Bronchial epithelial cell (primary cell): ENCODE data around the gene SH3GL2. TPM values are rescaled to one million over a fixed set of nuclear protein-coding genes. Genes with fewer than 3 reads are reported as not detected.

Source experiments
- DNase-seq: peaks from one replicate; pipeline ENCODE4 v3.0.0-alpha.2; 2010; ENCODE audit warnings: low read depth
- FAIRE-seq: peaks from 2 replicates; lab custom pipeline; 2011; peaks lifted over from hg19 to GRCh38; lab: Jason Lieb, UNC
- H3K27me3 ChIP-seq: 2 replicates; pipeline ENCODE4 v1.5.1; 2011; ENCODE audit warnings: low read length; ENCODE audit not compliant: control insufficient read depth, insufficient read depth
- H3K36me3 ChIP-seq: 2 replicates; pipeline ENCODE4 v1.5.1; 2011; ENCODE audit warnings: low read length; ENCODE audit not compliant: control insufficient read depth, insufficient read depth
- H3K4me3 ChIP-seq: 2 replicates; pipeline ENCODE4 v1.5.1; 2011; ENCODE audit warnings: mild to moderate bottlenecking, low read depth, low read length, control low read depth
- total RNA-seq: library from RNA; depleted of rRNA; stranded (reverse); fragments of >200 nt; gene quantifications from 2 replicates; pipeline ENCODE4 v1.2.1, GENCODE V29; 2014
- TF ChIP-seq, protein P1 (sequence below): IDR thresholded peaks from 2 replicates; pipeline ENCODE4 v1.5.1; 2011; ENCODE audit warnings: mild to moderate bottlenecking, moderate library complexity, low read length, control low read depth, inconsistent platforms; ENCODE audit not compliant: insufficient read depth, severe bottlenecking

The SH3GL2 gene
- total RNA-seq, 1 donor from 2014 or later, result not detected

DNA sequence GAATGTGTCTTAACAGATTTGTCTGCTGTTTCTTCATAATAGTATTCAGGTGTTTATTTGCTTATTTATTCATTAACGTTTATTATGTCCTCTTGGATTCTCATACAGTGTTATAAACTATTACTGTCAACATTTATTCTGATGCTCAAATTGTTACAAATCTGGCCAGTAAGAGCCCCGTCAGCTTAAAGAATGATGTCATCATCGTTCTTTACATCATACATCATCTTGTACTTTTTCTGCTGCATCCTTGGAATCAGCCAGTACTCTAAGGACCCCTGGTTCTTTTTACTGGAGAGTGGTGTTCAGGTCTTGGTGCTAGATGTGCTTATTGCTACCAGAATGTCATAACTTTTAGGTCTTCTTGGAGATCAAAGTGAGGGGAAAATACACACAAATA is 86.6 kb downstream of the SH3GL2 start:
- FAIRE-seq, result no peak
- H3K36me3 ChIP-seq, result no peaks in the 10 kb centered on the region
- H3K27me3 ChIP-seq, result no peaks in the 10 kb centered on the region
- DNase-seq, result no peak
- TF ChIP-seq, protein P1, sequence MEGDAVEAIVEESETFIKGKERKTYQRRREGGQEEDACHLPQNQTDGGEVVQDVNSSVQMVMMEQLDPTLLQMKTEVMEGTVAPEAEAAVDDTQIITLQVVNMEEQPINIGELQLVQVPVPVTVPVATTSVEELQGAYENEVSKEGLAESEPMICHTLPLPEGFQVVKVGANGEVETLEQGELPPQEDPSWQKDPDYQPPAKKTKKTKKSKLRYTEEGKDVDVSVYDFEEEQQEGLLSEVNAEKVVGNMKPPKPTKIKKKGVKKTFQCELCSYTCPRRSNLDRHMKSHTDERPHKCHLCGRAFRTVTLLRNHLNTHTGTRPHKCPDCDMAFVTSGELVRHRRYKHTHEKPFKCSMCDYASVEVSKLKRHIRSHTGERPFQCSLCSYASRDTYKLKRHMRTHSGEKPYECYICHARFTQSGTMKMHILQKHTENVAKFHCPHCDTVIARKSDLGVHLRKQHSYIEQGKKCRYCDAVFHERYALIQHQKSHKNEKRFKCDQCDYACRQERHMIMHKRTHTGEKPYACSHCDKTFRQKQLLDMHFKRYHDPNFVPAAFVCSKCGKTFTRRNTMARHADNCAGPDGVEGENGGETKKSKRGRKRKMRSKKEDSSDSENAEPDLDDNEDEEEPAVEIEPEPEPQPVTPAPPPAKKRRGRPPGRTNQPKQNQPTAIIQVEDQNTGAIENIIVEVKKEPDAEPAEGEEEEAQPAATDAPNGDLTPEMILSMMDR, result no peak
- no peak overlapping the region for H3K4me3 ChIP-seq

DNA sequence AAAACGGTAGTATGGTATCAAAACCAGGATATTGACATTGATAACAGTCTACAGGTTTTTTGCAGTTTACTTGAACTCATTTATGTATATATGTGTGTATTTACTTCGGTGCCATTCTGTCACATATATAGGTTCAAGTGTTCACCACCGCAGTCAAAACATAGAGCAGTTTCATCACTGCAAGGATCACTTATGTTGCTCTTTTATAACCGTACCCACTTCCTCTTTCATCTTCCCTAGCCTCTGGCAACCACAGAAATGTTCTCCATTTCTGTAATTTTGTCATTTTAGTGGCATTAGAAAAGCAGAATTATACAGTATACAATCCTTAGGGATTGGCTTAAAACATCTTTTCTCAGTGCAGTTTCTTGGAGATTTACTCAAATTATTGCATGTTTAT is 90.3 kb downstream of the SH3GL2 start:
- DNase-seq (no peak), FAIRE-seq (no peak)
- Histone ChIP-seq H3K27me3 (no peaks in the 10 kb centered on the region), H3K4me3 (no peak overlapping the region), H3K36me3 (no peaks in the 10 kb centered on the region)
- TF ChIP-seq, protein P1, result no peak

DNA sequence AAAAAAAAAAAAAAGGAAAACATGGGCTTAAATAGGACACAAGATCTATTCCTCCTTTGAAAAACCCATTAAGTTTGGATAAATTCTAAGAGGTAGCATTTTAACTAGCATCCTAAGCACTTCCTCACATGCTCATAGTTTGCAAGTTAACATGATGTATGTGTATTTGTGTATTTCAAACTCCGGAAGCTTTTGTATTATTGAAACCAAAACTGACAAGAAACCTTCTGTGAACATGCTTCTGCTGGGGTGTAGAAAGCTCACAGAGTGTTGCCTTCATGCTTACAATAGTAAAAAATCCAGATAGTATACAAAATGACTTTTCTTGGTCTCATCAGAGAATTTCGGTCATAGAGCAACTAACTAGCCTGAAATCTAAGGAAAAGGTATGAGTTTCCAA is 103.8 kb downstream of the SH3GL2 start:
- Histone ChIP-seq H3K36me3 (no peaks in the 10 kb centered on the region), H3K4me3 (no peak overlapping the region), H3K27me3 (no peaks in the 10 kb centered on the region)
- FAIRE-seq (no peak), DNase-seq (no peak)
- TF ChIP-seq, protein P1, result no peak

DNA sequence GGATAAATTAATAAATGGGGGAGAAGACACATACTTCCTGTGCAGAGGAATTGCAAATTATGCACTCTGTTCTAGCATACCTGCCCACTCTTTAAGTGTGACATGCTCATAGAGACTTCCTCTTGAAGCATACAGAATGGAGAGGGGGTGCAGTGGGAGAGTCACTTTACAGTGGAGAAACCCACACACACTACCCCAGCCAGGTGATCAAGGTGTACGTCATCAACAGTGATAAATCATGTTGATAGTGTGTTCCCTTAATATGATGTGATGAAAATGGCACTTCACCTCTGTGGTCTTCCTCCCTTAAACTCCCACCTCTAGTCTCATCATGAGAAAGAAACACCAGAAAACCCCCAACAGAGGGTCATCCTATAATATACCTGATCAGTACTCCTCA is 110.0 kb downstream of the SH3GL2 start:
- no peak for DNase-seq
- H3K4me3 ChIP-seq, result no peak overlapping the region
- TF ChIP-seq, protein P1, result no peak
- no peaks in the 10 kb centered on the region for H3K36me3 ChIP-seq
- FAIRE-seq, result no peak
- no peaks in the 10 kb centered on the region for H3K27me3 ChIP-seq

DNA sequence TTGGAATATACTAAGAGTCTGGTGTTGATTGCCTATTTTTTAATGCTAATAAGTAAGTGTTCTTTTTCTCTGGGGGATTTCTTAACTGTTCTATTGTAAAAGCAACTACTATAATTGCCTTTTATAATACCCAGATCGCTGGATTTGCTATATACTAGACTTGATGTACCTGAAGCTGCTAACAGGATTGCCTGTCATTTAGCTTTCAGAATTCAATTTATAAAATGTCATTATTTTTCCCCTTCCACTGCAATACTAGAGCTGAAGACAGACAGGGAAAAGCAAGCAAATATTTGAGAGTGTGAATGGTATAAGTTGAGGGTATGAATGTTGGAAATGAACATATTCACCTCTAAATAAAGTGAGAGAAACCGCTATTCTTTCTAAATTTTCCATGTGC is 115.5 kb downstream of the SH3GL2 start:
- no peak for FAIRE-seq

DNA sequence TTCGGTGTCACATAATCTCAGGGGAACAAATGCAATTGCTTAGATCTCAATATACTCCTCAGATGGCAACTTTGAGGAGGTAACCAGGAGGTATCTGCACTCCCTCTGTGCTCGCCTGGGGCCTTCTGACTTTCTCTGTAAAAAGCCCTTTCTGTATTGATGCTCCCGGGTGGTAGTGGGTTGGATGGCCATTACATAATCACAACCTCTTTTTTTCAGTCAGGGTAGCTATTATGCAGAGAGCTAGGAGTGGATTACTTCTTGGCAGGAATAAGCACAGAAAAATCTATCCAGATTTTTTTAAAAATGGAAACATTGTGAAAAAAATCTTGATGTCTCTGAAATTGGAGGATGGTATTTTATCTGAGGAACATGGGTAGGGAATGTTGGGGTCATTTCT is 116.6 kb downstream of the SH3GL2 start:
- FAIRE-seq (no peak), DNase-seq (no peak)
- no peaks in the 10 kb centered on the region for H3K27me3 ChIP-seq
- no peak overlapping the region for H3K4me3 ChIP-seq
- no peaks in the 10 kb centered on the region for H3K36me3 ChIP-seq
- TF ChIP-seq, protein P1, result no peak

More for the DNA sequence above, 115.5 kb downstream of the SH3GL2 start:
- no peaks in the 10 kb centered on the region for H3K36me3 ChIP-seq
- no peaks in the 10 kb centered on the region for H3K27me3 ChIP-seq
- no peak for DNase-seq
- TF ChIP-seq, protein P1, result no peak
- H3K4me3 ChIP-seq, result no peak overlapping the region
